ENCODE data around the gene S100A14. TPM values are rescaled to one million over a fixed set of nuclear protein-coding genes. Genes with fewer than 3 reads are reported as not detected.

The S100A14 gene
- total RNA-seq, 2 donors from 2014 or later = 13.5 to 25.0 TPM

GRCh38 chr1:153608742-153609584 lies 7.2 kb downstream of the S100A14 start:
- Histone ChIP-seq H3K27me3 (replicated peaks; ENCODE audit: insufficient read depth) (no peaks in the 10 kb centered on the region), H3K4me1 (replicated peaks) (peaks cover 4% of the 10 kb centered on the region), H3K36me3 (peaks cover 0 to 7% of the 10 kb centered on the region in 2 donors), H3K9me3 (no peaks in the 10 kb centered on the region), H3K27ac (peak overlapping the region; percentile 75 to 77), H3K4me3 (peak overlapping the region in 1 of 2 donors; percentile 13)
- 35% methylated on average over 19 of the region's 19 CpGs for WGBS
- intact Hi-C loops (cut with DNase I) = no loop called here
- no peak for DNase-seq (ENCODE audit: low spot score)
- TF ChIP-seq POLR2A (IDR thresholded peaks at IDR 0.05) = no peak
- peak; percentile 50 for TF ChIP-seq POLR2AphosphoS5 (IDR thresholded peaks at IDR 0.05)
- TF ChIP-seq CTCF (IDR thresholded peaks at IDR 0.05) = peak in 1 of 4 experiments; percentile 15

- no peak for DNase-seq (ENCODE audit: low spot score)
These were observed 7.9 kb downstream of the S100A14 start for GRCh38 chr1:153608089-153608682.

GRCh38 chr1:153607381-153607780 lies 8.7 kb downstream of the S100A14 start:
- no peak overlapping the region for H3K4me3 ChIP-seq
- WGBS = 93% methylated on average over 8 of the region's 8 CpGs
- peaks cover 4% of the 10 kb centered on the region for H3K4me1 ChIP-seq (replicated peaks)
- intact Hi-C loops (cut with DNase I) = no loop called here
- H3K27me3 ChIP-seq (replicated peaks; ENCODE audit: insufficient read depth) = no peaks in the 10 kb centered on the region
- TF ChIP-seq CTCF (IDR thresholded peaks at IDR 0.05) (no peak), POLR2AphosphoS5 (IDR thresholded peaks at IDR 0.05) (no peak), POLR2A (IDR thresholded peaks at IDR 0.05) (no peak)
- peaks cover 0 to 7% of the 10 kb centered on the region in 2 donors for H3K36me3 ChIP-seq
- no peak for DNase-seq (ENCODE audit: low spot score)
- no peak overlapping the region for H3K27ac ChIP-seq
- H3K9me3 ChIP-seq = no peaks in the 10 kb centered on the region

More at GRCh38 chr1:153608089-153608682, 7.9 kb downstream of the S100A14 start:
- peaks cover 0 to 7% of the 10 kb centered on the region in 2 donors for H3K36me3 ChIP-seq
- H3K4me1 ChIP-seq (replicated peaks) = peaks cover 4% of the 10 kb centered on the region
- WGBS = 54% methylated on average over 7 of the region's 7 CpGs
- peak overlapping the region in 1 of 2 donors; percentile 13 for H3K4me3 ChIP-seq
- TF ChIP-seq POLR2AphosphoS5 (IDR thresholded peaks at IDR 0.05) = no peak
- TF ChIP-seq POLR2A (IDR thresholded peaks at IDR 0.05) = no peak
- TF ChIP-seq CTCF (IDR thresholded peaks at IDR 0.05) = no peak
- peak overlapping the region; percentile 75 to 77 for H3K27ac ChIP-seq
- H3K27me3 ChIP-seq (replicated peaks; ENCODE audit: insufficient read depth) = no peaks in the 10 kb centered on the region
- no peaks in the 10 kb centered on the region for H3K9me3 ChIP-seq
- intact Hi-C loops (cut with DNase I) = no loop called here

GRCh38 chr1:153606194-153606593 lies 9.9 kb downstream of the S100A14 start:
- intact Hi-C loops (cut with DNase I) = no loop called here
- 92% methylated on average over 11 of the region's 11 CpGs for WGBS
- Histone ChIP-seq H3K27ac (no peak overlapping the region), H3K27me3 (replicated peaks; ENCODE audit: insufficient read depth) (no peaks in the 10 kb centered on the region), H3K4me3 (no peak overlapping the region), H3K4me1 (replicated peaks) (peaks cover 4% of the 10 kb centered on the region), H3K9me3 (no peaks in the 10 kb centered on the region), H3K36me3 (peaks cover 0 to 7% of the 10 kb centered on the region in 2 donors)
- no peak for DNase-seq (ENCODE audit: low spot score)
- no peak for TF ChIP-seq POLR2AphosphoS5 (IDR thresholded peaks at IDR 0.05)
- no peak for TF ChIP-seq CTCF (IDR thresholded peaks at IDR 0.05)
- no peak for TF ChIP-seq POLR2A (IDR thresholded peaks at IDR 0.05)

Measured in prostate gland (tissue), 2 donors.